Pulmonary artery endothelial cell (primary cell): Measurements from ENCODE around the gene NPHP3. TPM values are rescaled to one million over a fixed set of nuclear protein-coding genes. Genes with fewer than 3 reads are reported as not detected.
A peak's percentile ranks its signal among the peaks of the same experiment; 100 is the strongest.
"Not testable (repeated sequence)": the region's sequence is repeated elsewhere in the genome, so short reads cannot be mapped to it uniquely, and the experiment has no call there.

Experiments
- DNase-seq: peaks from one replicate; pipeline ENCODE4 v3.0.0-alpha.2; 2011; ENCODE audit warnings: low read depth, low spot score
- total RNA-seq: library from RNA; depleted of rRNA; stranded (reverse); fragments of >200 nt; gene quantifications from 2 replicates; pipeline ENCODE4 v1.2.3, GENCODE V29; 2014

Gene NPHP3, protein sequence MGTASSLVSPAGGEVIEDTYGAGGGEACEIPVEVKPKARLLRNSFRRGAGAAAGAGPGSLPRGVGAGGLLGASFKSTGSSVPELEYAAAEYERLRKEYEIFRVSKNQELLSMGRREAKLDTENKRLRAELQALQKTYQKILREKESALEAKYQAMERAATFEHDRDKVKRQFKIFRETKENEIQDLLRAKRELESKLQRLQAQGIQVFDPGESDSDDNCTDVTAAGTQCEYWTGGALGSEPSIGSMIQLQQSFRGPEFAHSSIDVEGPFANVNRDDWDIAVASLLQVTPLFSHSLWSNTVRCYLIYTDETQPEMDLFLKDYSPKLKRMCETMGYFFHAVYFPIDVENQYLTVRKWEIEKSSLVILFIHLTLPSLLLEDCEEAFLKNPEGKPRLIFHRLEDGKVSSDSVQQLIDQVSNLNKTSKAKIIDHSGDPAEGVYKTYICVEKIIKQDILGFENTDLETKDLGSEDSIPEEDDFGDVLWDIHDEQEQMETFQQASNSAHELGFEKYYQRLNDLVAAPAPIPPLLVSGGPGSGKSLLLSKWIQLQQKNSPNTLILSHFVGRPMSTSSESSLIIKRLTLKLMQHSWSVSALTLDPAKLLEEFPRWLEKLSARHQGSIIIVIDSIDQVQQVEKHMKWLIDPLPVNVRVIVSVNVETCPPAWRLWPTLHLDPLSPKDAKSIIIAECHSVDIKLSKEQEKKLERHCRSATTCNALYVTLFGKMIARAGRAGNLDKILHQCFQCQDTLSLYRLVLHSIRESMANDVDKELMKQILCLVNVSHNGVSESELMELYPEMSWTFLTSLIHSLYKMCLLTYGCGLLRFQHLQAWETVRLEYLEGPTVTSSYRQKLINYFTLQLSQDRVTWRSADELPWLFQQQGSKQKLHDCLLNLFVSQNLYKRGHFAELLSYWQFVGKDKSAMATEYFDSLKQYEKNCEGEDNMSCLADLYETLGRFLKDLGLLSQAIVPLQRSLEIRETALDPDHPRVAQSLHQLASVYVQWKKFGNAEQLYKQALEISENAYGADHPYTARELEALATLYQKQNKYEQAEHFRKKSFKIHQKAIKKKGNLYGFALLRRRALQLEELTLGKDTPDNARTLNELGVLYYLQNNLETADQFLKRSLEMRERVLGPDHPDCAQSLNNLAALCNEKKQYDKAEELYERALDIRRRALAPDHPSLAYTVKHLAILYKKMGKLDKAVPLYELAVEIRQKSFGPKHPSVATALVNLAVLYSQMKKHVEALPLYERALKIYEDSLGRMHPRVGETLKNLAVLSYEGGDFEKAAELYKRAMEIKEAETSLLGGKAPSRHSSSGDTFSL (N-terminal part only)
- 19.7 and 22.5 TPM in 2 replicates for total RNA-seq

DNA sequence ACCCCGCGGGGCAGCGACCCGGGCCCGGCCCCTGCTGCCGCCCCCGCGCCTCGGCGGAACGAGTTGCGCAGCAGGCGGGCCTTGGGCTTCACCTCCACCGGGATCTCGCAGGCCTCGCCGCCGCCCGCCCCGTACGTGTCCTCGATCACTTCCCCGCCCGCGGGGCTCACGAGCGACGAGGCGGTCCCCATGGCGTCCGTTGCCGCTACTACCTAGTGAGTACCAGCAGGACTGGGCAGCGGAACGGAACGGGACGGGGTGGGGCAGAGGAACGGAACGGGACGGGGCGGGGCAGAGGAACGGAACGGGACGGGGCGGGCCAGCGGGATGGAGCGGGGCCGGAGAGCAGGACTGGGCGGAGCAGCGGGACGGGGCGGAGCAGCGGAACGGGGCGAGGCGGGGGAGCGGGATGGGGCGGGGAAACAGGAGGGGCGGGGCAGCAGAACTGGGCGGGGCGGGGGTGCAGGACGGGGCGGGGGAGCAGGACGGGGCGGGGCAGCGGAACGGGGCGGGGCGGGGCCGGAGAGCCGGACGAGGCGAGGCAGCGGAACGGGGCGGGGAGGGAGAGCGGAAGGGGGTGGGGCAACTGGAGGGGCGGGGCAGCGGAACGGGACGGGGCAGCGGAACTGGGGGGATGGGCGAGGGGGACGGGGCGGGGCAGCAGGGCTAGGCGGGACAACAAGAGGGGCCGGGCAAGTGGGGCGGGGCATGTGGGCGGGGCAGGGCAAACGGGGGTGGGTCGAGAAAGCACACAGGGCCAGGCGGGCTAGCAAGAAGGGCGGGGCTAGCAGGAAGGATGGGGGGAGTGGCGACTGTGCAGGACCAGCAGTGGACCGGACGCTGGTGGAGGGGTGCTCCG is at the start of gene NPHP3:
Gene NPHP3, minus strand, starts transcription at position 245 of the 859 bp plus-strand sequence. Its CDS starts 54 bp downstream, at position 191.
- DNase-seq, result peak; percentile 89

DNA sequence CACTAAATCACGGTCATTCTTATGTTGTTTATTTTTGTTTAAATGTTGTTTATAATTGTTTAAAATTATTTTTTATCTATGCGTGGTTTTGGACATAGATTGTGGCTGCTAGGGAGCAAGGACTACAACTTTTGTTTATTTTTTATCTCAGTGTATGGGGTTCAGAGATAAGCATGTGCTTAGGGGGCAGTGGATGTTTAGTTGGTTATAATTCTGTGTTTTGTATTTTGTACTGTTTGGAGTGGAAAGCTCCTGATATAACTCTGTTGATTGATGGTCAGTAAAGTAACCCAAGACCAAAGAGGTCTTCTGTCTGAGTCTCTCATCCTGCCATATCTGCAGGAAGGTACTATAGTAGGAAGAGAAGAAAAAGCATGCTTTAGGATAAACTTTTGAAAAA is 36.5 kb upstream of the NPHP3 start:
- no peak for DNase-seq

DNA sequence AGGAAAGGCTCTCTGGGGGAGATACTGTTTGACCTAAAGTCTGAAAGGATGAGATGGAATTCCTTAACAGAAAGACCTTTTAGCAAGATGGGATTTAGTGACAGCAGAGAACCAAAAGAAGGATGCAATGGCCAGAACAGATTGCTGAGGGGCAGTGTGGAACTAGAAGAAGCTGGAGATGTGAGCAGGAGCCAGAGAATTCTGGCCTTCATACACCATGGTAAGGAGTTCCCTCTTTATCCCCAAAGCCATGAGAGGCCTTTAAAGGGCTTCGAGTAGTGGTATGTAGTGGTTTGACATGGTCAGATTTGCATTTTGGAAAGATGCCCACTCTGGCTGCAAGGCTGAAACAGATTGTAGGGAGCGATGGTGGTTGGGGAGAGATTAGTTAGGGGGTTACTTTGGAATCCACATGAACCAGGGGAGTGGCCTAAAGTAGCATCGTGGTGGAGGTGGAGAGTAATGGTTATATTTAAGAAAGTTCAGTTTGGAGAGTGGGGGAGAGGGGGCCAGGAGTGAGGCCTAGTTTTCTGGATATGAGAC is 34.0 kb upstream of the NPHP3 start:
- DNase-seq, result no peak

DNA sequence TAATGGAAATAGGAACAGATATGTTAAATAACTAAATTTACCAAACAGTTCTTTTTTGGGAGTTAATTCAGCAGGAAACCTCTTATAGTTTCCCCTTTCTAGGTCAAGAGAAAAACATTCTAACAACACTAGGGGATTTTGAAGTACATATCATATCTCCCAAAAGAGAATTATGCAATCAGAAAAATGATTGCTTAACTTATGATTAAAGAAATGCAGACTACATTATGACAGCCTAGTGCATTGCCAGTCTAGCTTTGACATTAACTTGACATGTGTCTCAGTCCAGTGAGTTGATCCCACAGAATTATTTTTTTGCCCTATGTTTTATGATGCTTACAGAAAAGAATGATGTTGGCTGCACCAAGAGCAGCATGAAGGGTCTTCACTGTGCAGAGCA is 31.7 kb upstream of the NPHP3 start:
- DNase-seq, result no peak

DNA sequence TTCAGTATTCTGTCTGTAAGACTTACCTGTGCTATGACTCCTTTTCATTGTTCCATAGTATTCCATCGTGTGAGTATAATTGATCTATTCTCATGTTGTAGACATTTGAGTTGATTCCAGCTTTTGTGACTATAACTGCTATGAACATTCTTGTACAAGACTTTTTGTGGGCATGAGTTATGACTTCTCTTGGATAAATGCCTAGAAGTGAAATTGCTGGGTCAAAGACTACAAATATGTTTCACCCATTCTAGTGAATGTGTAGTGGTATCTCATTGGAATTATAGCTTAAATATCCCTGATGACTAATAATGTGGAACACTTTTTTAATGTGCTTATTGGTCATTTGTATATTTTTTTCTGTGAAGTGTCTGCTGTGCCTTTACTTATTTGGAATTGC is 27.6 kb upstream of the NPHP3 start:
- no peak for DNase-seq

DNA sequence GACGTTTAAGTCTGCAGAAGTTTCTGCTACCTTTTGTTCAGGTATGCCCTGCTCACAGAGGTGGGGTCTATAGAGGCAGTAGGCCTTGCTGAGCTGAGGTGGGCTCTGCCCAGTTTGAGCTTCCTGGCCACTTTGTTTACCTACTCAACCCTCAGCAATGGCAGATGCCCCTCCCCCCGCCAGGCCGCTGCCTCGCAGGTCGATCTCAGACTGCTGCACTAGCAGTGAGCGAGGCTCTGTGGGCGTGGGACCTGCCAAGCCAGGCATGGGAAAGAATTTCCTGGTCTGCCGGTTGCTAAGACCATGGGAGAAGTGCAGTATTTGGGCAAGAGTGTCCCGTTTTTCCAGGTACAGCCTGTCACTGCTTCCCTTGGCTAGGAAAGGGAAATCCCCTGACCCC is 24.5 kb upstream of the NPHP3 start:
- DNase-seq, result not testable (repeated sequence)

DNA sequence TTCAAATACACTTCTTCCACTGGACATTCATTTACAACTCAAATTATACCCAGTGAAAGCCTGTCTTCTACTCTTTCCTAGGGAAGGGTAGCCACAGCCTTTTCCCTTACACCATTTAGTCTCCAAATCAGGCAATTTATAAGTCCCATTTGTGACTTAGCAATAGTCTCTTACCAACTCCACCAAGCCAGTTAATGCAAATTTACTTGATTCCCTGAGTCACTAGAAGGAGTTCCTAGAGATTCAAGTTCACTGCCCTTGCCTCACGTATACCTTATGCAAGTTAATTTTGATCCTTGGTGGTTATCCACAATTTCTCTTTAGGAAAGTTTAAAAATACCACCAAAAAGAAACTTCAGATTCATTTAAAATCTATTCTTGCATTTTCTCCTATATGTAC is 16.1 kb upstream of the NPHP3 start:
- no peak for DNase-seq

DNA sequence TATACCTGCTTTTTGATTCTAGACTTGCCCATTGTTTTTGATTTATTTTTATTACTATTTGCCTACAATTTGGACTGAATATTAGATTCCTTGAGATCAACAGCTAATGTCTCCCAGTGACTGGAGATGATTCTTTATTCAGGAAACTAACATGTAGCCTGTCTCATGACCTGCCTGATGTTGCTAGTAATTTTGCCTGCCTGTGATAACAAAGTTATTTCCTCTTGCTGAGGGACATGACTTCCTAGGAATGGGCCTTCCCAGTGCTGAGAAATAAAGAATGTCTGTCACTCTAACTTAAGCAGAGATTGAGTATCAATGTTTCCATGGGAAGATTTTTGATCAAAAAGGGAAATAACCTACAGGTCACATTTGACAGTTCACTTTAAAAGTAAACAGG is 13.4 kb upstream of the NPHP3 start:
- DNase-seq, result peak; percentile 48

DNA sequence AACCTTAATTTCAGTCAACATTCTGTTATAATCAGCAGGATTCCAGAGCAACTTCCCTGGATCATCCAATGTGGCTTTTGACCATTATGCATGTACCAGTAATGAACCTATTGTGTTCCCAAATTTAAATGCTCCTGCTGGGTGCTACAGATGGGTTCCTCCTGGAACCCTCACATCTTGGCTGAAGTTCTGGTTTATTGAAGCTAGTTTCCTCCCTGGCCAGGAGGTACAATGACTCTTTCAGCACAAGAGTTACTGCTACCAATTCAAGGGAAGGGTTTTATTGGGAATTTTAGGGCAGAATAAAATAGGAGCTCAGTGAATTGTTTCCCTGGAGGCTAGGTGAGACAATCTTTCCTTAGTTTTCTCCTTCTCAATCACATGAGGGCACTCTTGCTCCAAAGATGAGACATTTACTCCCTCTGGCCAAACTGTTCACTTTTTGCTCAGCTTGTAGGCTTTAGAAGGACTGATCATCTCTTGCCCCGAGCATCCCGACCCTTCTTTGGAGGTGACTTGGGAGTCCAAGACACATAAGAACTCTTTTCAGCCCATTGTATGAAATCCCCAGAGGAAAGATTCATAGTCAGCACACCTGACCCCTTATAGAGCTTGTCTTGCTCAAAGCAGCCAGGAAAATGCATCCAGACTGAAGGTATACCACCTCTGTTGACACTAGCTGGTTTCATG is 8.8 kb upstream of the NPHP3 start:
- DNase-seq, result no peak

DNA sequence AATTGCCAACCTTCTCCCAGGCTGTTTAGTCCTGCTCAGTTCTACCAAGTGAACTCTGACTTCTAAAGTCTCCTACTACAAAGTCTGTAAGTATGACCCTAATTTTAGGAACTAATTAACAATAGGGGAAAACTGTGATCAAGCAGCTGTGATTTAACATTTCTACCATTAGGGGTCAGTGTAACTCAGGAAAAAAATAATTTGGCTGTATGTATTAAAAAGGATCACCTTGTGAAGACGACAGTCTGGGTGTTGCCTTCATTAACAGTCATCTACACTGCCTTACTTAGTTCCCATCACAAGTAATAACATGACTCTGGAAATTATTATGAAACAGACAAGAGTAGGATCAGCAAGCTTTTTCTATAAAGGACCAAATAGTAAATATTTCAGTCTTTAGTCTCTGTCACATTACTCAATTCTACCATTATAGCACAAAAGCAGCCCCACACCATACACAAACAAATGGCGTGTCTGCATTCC is 4.2 kb upstream of the NPHP3 start:
- DNase-seq, result no peak

DNA sequence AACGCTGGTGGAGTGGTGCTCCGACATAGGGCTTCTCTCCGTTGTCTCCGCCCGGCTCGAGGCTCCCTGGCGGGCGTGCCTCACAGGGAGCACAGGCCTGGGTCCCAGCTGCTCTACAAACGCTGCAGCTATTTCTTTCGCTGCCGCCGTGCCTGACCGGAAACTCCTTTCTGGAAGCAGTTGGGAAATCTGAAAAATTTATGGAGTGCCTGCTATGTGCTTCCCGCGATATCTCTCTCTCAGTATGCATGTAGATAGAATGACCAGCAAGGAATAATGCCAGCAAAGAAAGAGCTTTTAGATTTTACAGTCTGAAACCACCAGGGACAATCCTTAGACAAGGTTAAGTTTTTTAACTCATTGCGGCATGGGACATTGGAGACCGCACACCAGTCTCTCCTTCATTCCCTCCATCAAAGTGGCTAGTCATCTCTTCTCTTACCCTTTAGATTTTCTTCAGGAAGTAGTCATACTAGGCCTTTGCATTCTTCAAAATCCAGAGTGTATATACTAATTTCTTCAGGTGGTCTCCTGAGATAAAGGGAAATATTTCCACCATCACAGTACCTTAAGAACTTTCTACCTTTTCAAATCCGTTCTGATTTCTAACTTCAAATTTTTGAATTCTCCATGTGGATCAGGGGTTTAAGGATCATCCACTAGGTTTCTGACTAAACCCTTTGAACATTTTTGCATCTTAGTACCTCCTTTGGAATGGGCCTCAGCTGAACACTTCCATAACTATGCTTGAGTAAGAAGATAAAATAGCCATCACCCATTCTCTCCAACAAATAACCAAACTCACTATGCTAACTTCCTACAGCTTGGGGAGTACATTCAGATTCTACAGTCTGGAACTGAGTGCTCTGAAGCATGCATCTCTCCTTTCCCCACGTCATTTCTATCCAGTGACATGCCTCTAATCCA is 1.1 kb upstream of the NPHP3 start:
- DNase-seq, result no peak

DNA sequence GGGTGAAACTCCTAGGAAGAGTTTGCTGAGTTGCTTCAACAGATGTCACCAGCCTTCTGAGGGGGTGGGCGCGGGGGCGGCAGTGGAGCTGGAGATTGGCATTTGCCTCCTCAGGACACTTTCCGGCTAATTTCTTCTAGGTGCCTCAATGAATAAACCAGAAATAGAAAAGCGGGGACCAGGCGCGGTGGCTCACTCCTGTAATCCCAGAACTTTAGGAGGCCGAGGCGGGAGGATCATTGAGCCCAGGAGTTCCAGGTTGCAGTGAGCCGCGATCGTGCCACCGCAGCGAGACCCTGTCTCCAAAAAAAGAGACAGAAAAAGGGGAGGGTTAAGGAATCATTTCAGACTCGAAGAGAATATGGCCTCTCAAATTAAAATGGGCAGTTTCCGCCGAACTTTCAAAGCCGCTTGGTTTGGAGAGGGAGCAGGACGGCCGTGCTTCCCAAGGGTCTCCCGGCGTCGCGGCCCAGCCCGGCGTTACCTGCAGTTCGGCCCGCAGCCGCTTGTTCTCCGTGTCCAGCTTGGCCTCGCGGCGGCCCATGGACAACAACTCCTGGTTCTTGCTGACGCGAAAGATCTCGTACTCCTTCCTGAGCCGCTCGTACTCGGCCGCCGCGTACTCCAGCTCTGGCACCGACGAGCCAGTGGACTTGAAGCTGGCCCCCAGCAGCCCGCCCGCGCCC is 587 bp downstream of the NPHP3 start:
- peak; percentile 40 for DNase-seq

DNA sequence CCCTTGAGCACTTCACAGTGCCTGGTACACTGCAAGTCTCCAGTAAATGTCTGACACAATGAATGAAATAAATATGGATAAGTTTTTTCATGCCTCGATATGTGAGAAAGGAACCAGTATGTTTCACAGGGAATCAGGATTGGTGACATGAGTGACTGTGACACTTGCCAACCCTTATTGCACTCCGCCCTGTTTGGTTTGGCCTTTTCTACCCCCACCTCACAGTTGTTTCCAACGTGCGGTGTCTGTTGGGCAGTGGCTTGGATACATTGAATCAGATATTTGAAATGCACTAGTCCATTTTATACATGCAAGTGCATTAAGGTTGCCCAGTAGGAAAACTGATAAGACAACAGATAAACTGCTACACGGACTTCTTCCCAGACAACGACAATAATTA is 2.0 kb downstream of the NPHP3 start:
- no peak for DNase-seq

DNA sequence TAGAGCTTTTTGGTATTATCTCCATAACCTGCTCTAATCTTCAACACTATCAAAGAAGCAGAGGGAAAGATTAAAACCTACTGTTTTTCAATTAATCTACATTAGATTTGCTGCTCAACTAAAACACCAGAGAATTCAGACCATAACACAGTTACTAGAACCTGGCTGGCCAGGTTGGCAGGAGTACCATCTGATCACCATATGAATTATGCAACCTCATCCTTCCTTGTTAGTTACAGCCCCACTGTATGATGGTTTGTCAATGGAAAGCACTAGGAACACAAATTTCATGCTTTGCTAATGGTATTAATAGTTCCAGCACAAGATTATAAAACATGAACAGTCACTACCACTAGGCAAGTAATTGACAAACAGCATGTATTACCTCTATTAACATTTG is 5.8 kb downstream of the NPHP3 start:
- no peak for DNase-seq

DNA sequence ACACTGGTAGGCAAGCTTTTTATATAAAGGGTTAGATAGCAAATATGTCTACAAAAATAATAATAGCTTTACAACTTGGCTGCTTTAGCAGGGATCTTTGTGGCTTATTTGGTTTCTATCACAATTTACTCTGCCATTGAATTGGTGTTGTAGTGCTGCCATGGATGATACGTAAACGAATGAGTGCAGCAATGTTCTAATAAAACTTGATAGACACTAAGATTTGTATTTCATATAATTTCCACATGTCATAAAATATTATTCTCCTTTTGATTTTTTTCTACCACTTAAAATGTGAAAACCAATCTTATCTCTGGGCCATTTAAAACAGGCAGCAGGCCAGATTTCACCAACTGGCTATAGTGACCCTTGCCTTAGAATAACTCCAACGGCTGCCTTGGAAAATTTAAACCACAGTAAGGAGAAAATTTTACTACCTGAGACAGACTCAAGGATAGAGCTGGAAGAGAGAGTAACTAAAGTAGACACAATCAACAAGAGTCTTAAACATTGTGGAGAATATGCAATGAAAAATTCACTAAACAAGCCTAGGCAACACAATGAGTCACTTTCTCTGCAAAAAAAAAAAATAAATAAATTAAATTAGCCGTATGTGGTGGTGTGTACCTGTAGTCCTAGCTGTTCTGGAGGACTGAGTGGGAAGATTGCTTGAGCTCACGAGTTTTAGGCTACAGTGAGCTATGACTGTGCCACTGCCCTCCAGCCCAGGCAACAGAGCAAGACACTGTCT is 8.1 kb downstream of the NPHP3 start:
- DNase-seq, result no peak

DNA sequence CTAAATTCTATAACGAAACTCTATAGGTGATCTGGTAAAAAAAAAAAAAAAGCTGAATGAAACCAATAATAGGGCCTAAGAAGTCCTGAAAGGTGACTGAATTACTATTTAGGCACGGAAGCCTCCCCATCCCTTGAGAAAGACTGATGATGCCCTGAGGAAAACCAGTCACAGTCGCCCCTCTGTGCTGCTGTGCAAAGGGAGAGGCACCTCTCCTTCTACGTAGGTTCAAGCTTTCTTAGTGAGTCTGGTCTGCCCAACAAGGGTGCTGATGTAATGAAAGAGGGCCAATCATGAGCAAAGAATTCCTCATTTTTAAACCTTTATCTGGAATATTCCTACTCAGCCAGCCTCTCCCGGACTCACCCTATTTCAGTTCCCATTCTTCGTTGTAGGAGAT is 11.9 kb downstream of the NPHP3 start:
- DNase-seq, result no peak

DNA sequence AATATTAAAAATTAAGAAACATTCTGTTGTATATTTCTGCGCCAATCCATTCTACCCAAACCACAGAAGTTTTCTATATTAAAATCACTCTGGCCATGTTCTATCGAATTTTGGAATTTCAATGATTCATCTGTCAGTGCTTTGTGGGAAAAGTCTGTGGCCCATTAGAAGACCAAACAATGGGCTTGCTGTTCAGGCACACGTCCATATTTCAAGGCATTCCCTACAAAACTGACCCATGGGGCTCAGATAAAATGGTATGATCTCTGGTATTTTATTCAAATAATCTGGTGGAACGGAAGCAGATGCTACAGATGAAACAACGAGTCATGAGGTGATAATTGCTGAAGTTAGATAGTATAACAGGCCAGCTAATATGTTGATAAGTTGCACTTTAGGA is 12.4 kb downstream of the NPHP3 start:
- no peak for DNase-seq
